Vagina (tissue), 2 donors: ENCODE data around the gene MTA1. TPM values are rescaled to one million over a fixed set of nuclear protein-coding genes. Genes with fewer than 3 reads are reported as not detected.

Experiments
- DNase-seq, 2 donors: peaks; one replicate each; pipeline ENCODE4 v3.0.0-alpha.2; 2017; ENCODE audit errors: extremely low spot score in 2 of 2
- H3K27ac ChIP-seq: fragments of 200-600 bp; sonication (generic); one replicate; pipeline ENCODE4 v1.5.1; 2019
- H3K27me3 ChIP-seq: fragments of 200-600 bp; sonication (generic); one replicate; pipeline ENCODE4 v1.5.1; 2019
- H3K36me3 ChIP-seq, 2 donors: fragments of 200-600 bp; sonication (generic); one replicate each; pipeline ENCODE4 v1.5.1; 2017 to 2019
- H3K4me1 ChIP-seq: fragments of 200-600 bp; sonication (generic); one replicate; pipeline ENCODE4 v1.5.1; 2019
- H3K4me3 ChIP-seq, 2 donors: fragments of 200-600 bp; sonication (generic); 1 replicate in 1 of 2; 2 replicates in 1 of 2; pipeline ENCODE4 v1.5.1; 2016 to 2019
- H3K9me3 ChIP-seq: fragments of 200-600 bp; sonication (generic); one replicate; pipeline ENCODE4 v1.5.1; 2019
- CTCF ChIP-seq, 3 experiments: fragments of 450-650 bp in 2 of 3; fragments of 200-600 bp in 1 of 3; sonication (generic) in 1 of 3; IDR thresholded peaks; one replicate each; pipeline ENCODE4 v1.5.1; 2017 to 2019; ENCODE audit warnings: antibody characterized with exemption in 3 of 3, mild to moderate bottlenecking in 2 of 3, moderate library complexity in 2 of 3
- POLR2A ChIP-seq, 2 donors: fragments of 450-650 bp; IDR thresholded peaks; one replicate each; pipeline ENCODE4 v1.6.1; 2017; ENCODE audit warnings: antibody characterized with exemption in 2 of 2, mild to moderate bottlenecking in 2 of 2, moderate library complexity in 2 of 2
- POLR2AphosphoS5 ChIP-seq, 2 donors: sonication (generic); formaldehyde crosslinking; IDR thresholded peaks; one replicate each; pipeline ENCODE4 v1.9.0; 2017; ENCODE audit warnings: antibody characterized with exemption in 2 of 2, mild to moderate bottlenecking in 2 of 2, low read depth in 1 of 2; ENCODE audit not compliant: insufficient read depth in 1 of 2
- intact Hi-C: fragments of 100-400 bp; cut with DNase I; formaldehyde crosslinking; loops from one replicate; pipeline ENCODE4 v1.15.1; 2023
- total RNA-seq: library from RNA; depleted of rRNA; stranded (reverse); fragments of >200 nt; gene quantifications from one replicate; pipeline ENCODE4 v1.2.3, GENCODE V29; 2016

Gene MTA1
- total RNA-seq, 1 donor from 2014 or later: 82.7 TPM

- no peaks in the 10 kb centered on the region for H3K27me3 ChIP-seq
- H3K9me3 ChIP-seq: no peaks in the 10 kb centered on the region
- H3K36me3 ChIP-seq: no peaks in the 10 kb centered on the region
- peaks cover 41% of the 10 kb centered on the region for H3K4me1 ChIP-seq
- peak overlapping the region; percentile 30 for H3K27ac ChIP-seq
- no peak for DNase-seq
- intact Hi-C loops: no loop called here
- peak overlapping the region; percentile 51 to 62 for H3K4me3 ChIP-seq
- no peak for TF ChIP-seq POLR2AphosphoS5 (IDR thresholded peaks at IDR 0.05; ENCODE audit: insufficient read depth in 1 of 2, low read depth in 1 of 2)
- TF ChIP-seq POLR2A (IDR thresholded peaks at IDR 0.05): no peak
- no peak for TF ChIP-seq CTCF (IDR thresholded peaks at IDR 0.05)
These were observed 3.9 kb upstream of the MTA1 start for GRCh38 chr14:105415481-105416428.

GRCh38 chr14:105416671-105417070 is 3.0 kb upstream of the MTA1 start:
- no peak for DNase-seq
- H3K4me3 ChIP-seq: no peak overlapping the region
- H3K36me3 ChIP-seq: no peaks in the 10 kb centered on the region
- peaks cover 42% of the 10 kb centered on the region for H3K4me1 ChIP-seq
- H3K27ac ChIP-seq: no peak overlapping the region
- no peak for TF ChIP-seq CTCF (IDR thresholded peaks at IDR 0.05)
- no peak for TF ChIP-seq POLR2AphosphoS5 (IDR thresholded peaks at IDR 0.05; ENCODE audit: insufficient read depth in 1 of 2, low read depth in 1 of 2)
- no peak for TF ChIP-seq POLR2A (IDR thresholded peaks at IDR 0.05)
- H3K27me3 ChIP-seq: no peaks in the 10 kb centered on the region
- intact Hi-C loops: no loop called here
- H3K9me3 ChIP-seq: no peaks in the 10 kb centered on the region

- DNase-seq: peak in 1 of 2 donors; percentile 79
- no peak overlapping the region for H3K27ac ChIP-seq
- TF ChIP-seq POLR2AphosphoS5 (IDR thresholded peaks at IDR 0.05; ENCODE audit: insufficient read depth in 1 of 2, low read depth in 1 of 2) (no peak), CTCF (IDR thresholded peaks at IDR 0.05) (no peak), POLR2A (IDR thresholded peaks at IDR 0.05) (no peak)
- H3K4me3 ChIP-seq: no peak overlapping the region
- no peaks in the 10 kb centered on the region for H3K9me3 ChIP-seq
- H3K4me1 ChIP-seq: peaks cover 49% of the 10 kb centered on the region
- no peaks in the 10 kb centered on the region for H3K36me3 ChIP-seq
- H3K27me3 ChIP-seq: no peaks in the 10 kb centered on the region
- intact Hi-C loops: no loop called here
These were observed 1.9 kb upstream of the MTA1 start for GRCh38 chr14:105417690-105418121.

- no peak for DNase-seq
- intact Hi-C loops: no loop called here
- peaks cover 51% of the 10 kb centered on the region for H3K4me1 ChIP-seq
- no peaks in the 10 kb centered on the region for H3K36me3 ChIP-seq
- TF ChIP-seq POLR2AphosphoS5 (IDR thresholded peaks at IDR 0.05; ENCODE audit: insufficient read depth in 1 of 2, low read depth in 1 of 2) (no peak), POLR2A (IDR thresholded peaks at IDR 0.05) (no peak), CTCF (IDR thresholded peaks at IDR 0.05) (no peak)
- no peaks in the 10 kb centered on the region for H3K9me3 ChIP-seq
- H3K27ac ChIP-seq: peak overlapping the region; percentile 72
- peak overlapping the region; percentile 74 to 92 for H3K4me3 ChIP-seq
- no peaks in the 10 kb centered on the region for H3K27me3 ChIP-seq
These were observed 1.1 kb upstream of the MTA1 start for GRCh38 chr14:105418269-105419194.
